Upper lobe of left lung (tissue), 4 donors: ENCODE measurements around the gene BTG1.

Experiments
- CTCF ChIP-seq, 6 experiments: fragments of 450-650 bp in 4 of 6; fragments of 200-600 bp in 2 of 6; sonication (generic) in 2 of 6; IDR thresholded peaks; one replicate each; pipeline ENCODE4 v1.5.1; 2016 to 2019; ENCODE audit warnings: antibody characterized with exemption in 6 of 6
- POLR2A ChIP-seq, 4 donors: fragments of 450-650 bp; IDR thresholded peaks; one replicate each; pipeline ENCODE4 v1.5.1; 2016 to 2017; ENCODE audit warnings: antibody characterized with exemption in 4 of 4, mild to moderate bottlenecking in 2 of 4
- POLR2AphosphoS5 ChIP-seq, 2 donors: sonication (generic); formaldehyde crosslinking; IDR thresholded peaks; one replicate each; pipeline ENCODE4 v1.5.1; 2017; ENCODE audit warnings: antibody characterized with exemption in 2 of 2

GRCh38 chr12:92105110-92105509, 40.5 kb downstream of the BTG1 start:
- no peak for TF ChIP-seq CTCF (IDR thresholded peaks at IDR 0.05)
- no peak for TF ChIP-seq POLR2AphosphoS5 (IDR thresholded peaks at IDR 0.05)
- no peak for TF ChIP-seq POLR2A (IDR thresholded peaks at IDR 0.05)
